Activated CD4-positive, alpha-beta T cell treated with anti-CD3 and anti-CD28 coated beads for 1 hour (primary cell): ENCODE results near the gene PKLR.

Experiments used
- DNase-seq: peaks from one replicate; pipeline ENCODE4 v3.0.0-alpha.2; 2020

The PKLR gene

GRCh38 chr1:155282488-155283091 is 18.6 kb downstream of the PKLR start:
- no peak for DNase-seq

GRCh38 chr1:155279268-155279667 is 22.0 kb downstream of the PKLR start:
- no peak for DNase-seq

- DNase-seq, result no peak
These were observed 22.5 kb downstream of the PKLR start for GRCh38 chr1:155278689-155279160.

GRCh38 chr1:155277902-155278688 is 23.1 kb downstream of the PKLR start:
- DNase-seq, result peak; percentile 47

- DNase-seq, result peak; percentile 82
These were observed 24.0 kb downstream of the PKLR start, which contains the start of gene HCN3 for GRCh38 chr1:155277070-155277901. Gene HCN3, plus strand, starts transcription at chr1:155277463. Its CDS starts 128 bp downstream, at chr1:155277591.

- peak; percentile 92 for DNase-seq
These were observed 27.6 kb downstream of the PKLR start, which contains the start of gene CLK2 for GRCh38 chr1:155273343-155274245. Gene CLK2, minus strand, starts transcription at chr1:155273504. Its CDS starts 2,527 bp downstream, at chr1:155270977.

- DNase-seq, result peak; percentile 23
These were observed 28.5 kb downstream of the PKLR start for GRCh38 chr1:155272466-155273342.

- DNase-seq, result no peak
These were observed 31.9 kb downstream of the PKLR start for GRCh38 chr1:155269381-155269780.

GRCh38 chr1:155268630-155269029 is 32.6 kb downstream of the PKLR start:
- DNase-seq, result no peak

- DNase-seq, result no peak
These were observed 33.9 kb downstream of the PKLR start for GRCh38 chr1:155267373-155267772.

GRCh38 chr1:155266553-155266952 is 34.7 kb downstream of the PKLR start:
- no peak for DNase-seq

- no peak for DNase-seq
These were observed 38.2 kb downstream of the PKLR start for GRCh38 chr1:155263067-155263466.

- peak; percentile 72 for DNase-seq
These were observed 39.2 kb downstream of the PKLR start, which contains the start of gene SCAMP3 for GRCh38 chr1:155261852-155262673. Gene SCAMP3, minus strand, starts transcription at chr1:155262360. Its CDS starts 209 bp downstream, at chr1:155262151.

GRCh38 chr1:155261493-155261851 is 39.8 kb downstream of the PKLR start:
- DNase-seq, result no peak

- no peak for DNase-seq
These were observed 41.0 kb downstream of the PKLR start for GRCh38 chr1:155260276-155260675.

GRCh38 chr1:155256058-155256852 is 45.0 kb downstream of the PKLR start:
- DNase-seq, result no peak

- peak; percentile 62 for DNase-seq
These were observed 45.8 kb downstream of the PKLR start, which contains the start of gene ENTREP3 for GRCh38 chr1:155255243-155256007. Gene ENTREP3, minus strand, starts transcription at chr1:155255483. Its CDS starts 606 bp downstream, at chr1:155254877.

- DNase-seq, result no peak
These were observed 46.5 kb downstream of the PKLR start for GRCh38 chr1:155254714-155255242.
